HCT116 (cell line): Measurements from ENCODE around the gene PET117.

Source experiments
- ATF3 ChIP-seq: IDR thresholded peaks from 2 replicates; pipeline ENCODE4 v1.6.1; 2012
- CEBPB ChIP-seq: IDR thresholded peaks from 2 replicates; pipeline ENCODE4 v1.6.1; 2012; ENCODE audit warnings: low read depth
- ELF1 ChIP-seq: IDR thresholded peaks from 2 replicates; pipeline ENCODE4 v1.6.1; 2012; ENCODE audit warnings: low read depth, borderline replicate concordance
- EZH2 ChIP-seq: fragments of 200-600 bp; sonication (generic); IDR thresholded peaks from 2 replicates; pipeline ENCODE4 v1.6.1; 2017; ENCODE audit warnings: antibody characterized with exemption, mixed run types
- POLR2A ChIP-seq: IDR thresholded peaks from 2 replicates; pipeline ENCODE4 v1.7.0; 2011; ENCODE audit warnings: borderline replicate concordance; ENCODE audit not compliant: insufficient read depth, insufficient read length; ENCODE audit errors: extremely low read depth
- POLR2AphosphoS5 ChIP-seq: IDR thresholded peaks from 2 replicates; pipeline ENCODE4 v1.6.1; 2011; ENCODE audit warnings: mild to moderate bottlenecking, low read depth, low read length, moderate library complexity
- SIN3A ChIP-seq: IDR thresholded peaks from 2 replicates; pipeline ENCODE4 v1.6.1; 2012; ENCODE audit warnings: low read depth
- SRF ChIP-seq: IDR thresholded peaks from 2 replicates; pipeline ENCODE4 v1.6.1; 2012; ENCODE audit warnings: low read depth
- YY1 ChIP-seq: IDR thresholded peaks from 2 replicates; pipeline ENCODE4 v1.6.1; 2011; ENCODE audit warnings: low read length, low read depth, moderate library complexity, mild to moderate bottlenecking; ENCODE audit not compliant: insufficient replicate concordance; ENCODE audit errors: extremely low read depth
- ZBTB33 ChIP-seq: IDR thresholded peaks from 2 replicates; pipeline ENCODE4 v1.6.1; 2011; ENCODE audit warnings: mild to moderate bottlenecking, low read length, moderate library complexity; ENCODE audit not compliant: insufficient replicate concordance; ENCODE audit errors: extremely low read depth
- ZFX ChIP-seq: fragments of 450-650 bp; IDR thresholded peaks from 2 replicates; pipeline ENCODE4 v1.6.1; 2017
- TF ChIP-seq, protein P1 (sequence below): IDR thresholded peaks from 2 replicates; pipeline ENCODE4 v1.6.1; 2012; ENCODE audit warnings: low read depth
- TF ChIP-seq, protein P2 (sequence below), 3 experiments: fragments of 200-600 bp in 1 of 3; sonication (generic) in 1 of 3; IDR thresholded peaks in 2 of 3; conservative IDR thresholded peaks in 1 of 3; 2 replicates each; pipeline ENCODE4 v1.5.1; 2012 to 2017; ENCODE audit warnings: low read depth in 2 of 3, low read length in 2 of 3, antibody characterized with exemption in 1 of 3, borderline replicate concordance in 1 of 3, control low read depth in 1 of 3, mild to moderate bottlenecking in 1 of 3, mixed read lengths in 1 of 3, mixed run types in 1 of 3, moderate library complexity in 1 of 3; ENCODE audit not compliant: insufficient read depth in 1 of 3

- TF ChIP-seq POLR2AphosphoS5, result no peak
- no peak for TF ChIP-seq POLR2A
- no peak for TF ChIP-seq ZFX
- TF ChIP-seq SIN3A, result no peak
- TF ChIP-seq, protein P1, sequence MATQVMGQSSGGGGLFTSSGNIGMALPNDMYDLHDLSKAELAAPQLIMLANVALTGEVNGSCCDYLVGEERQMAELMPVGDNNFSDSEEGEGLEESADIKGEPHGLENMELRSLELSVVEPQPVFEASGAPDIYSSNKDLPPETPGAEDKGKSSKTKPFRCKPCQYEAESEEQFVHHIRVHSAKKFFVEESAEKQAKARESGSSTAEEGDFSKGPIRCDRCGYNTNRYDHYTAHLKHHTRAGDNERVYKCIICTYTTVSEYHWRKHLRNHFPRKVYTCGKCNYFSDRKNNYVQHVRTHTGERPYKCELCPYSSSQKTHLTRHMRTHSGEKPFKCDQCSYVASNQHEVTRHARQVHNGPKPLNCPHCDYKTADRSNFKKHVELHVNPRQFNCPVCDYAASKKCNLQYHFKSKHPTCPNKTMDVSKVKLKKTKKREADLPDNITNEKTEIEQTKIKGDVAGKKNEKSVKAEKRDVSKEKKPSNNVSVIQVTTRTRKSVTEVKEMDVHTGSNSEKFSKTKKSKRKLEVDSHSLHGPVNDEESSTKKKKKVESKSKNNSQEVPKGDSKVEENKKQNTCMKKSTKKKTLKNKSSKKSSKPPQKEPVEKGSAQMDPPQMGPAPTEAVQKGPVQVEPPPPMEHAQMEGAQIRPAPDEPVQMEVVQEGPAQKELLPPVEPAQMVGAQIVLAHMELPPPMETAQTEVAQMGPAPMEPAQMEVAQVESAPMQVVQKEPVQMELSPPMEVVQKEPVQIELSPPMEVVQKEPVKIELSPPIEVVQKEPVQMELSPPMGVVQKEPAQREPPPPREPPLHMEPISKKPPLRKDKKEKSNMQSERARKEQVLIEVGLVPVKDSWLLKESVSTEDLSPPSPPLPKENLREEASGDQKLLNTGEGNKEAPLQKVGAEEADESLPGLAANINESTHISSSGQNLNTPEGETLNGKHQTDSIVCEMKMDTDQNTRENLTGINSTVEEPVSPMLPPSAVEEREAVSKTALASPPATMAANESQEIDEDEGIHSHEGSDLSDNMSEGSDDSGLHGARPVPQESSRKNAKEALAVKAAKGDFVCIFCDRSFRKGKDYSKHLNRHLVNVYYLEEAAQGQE, result no peak
- TF ChIP-seq, protein P2, sequence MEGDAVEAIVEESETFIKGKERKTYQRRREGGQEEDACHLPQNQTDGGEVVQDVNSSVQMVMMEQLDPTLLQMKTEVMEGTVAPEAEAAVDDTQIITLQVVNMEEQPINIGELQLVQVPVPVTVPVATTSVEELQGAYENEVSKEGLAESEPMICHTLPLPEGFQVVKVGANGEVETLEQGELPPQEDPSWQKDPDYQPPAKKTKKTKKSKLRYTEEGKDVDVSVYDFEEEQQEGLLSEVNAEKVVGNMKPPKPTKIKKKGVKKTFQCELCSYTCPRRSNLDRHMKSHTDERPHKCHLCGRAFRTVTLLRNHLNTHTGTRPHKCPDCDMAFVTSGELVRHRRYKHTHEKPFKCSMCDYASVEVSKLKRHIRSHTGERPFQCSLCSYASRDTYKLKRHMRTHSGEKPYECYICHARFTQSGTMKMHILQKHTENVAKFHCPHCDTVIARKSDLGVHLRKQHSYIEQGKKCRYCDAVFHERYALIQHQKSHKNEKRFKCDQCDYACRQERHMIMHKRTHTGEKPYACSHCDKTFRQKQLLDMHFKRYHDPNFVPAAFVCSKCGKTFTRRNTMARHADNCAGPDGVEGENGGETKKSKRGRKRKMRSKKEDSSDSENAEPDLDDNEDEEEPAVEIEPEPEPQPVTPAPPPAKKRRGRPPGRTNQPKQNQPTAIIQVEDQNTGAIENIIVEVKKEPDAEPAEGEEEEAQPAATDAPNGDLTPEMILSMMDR (IDR thresholded peaks at IDR 0.05 in 2 of 3, conservative IDR thresholded peaks at IDR 0.05 in 1 of 3; ENCODE audit: borderline replicate concordance in 1 of 3, insufficient read depth in 1 of 3, low read depth in 2 of 3, low read length in 2 of 3), result no peak
- no peak for TF ChIP-seq EZH2
- no peak for TF ChIP-seq CEBPB
- TF ChIP-seq ATF3, result no peak
- no peak for TF ChIP-seq SRF
- TF ChIP-seq YY1, result no peak
- TF ChIP-seq ELF1, result no peak
- TF ChIP-seq ZBTB33, result no peak
Measured at GRCh38 chr20:18191306-18191705, 53.6 kb downstream of the PET117 start.
